WTC11 (cell line): ENCODE results near the gene TTC7B.

Source experiments
- CBFB ChIP-seq: sonication (generic); formaldehyde crosslinking; IDR thresholded peaks from 2 replicates; pipeline ENCODE4 v1.8.1; 2022; ENCODE audit warnings: mild to moderate bottlenecking, low read depth, missing genetic modification reagents
- CREB1 ChIP-seq: sonication (generic); formaldehyde crosslinking; IDR thresholded peaks from 2 replicates; pipeline ENCODE4 v1.8.0; 2023; ENCODE audit warnings: mild to moderate bottlenecking, missing genetic modification reagents
- CREM ChIP-seq: sonication (generic); formaldehyde crosslinking; IDR thresholded peaks from 2 replicates; pipeline ENCODE4 v1.8.1; 2022; ENCODE audit warnings: mild to moderate bottlenecking, missing genetic modification reagents, moderate library complexity
- EMX1 ChIP-seq: fragments of 250-450 bp; sonication (Bioruptor Pico); IDR thresholded peaks from 2 replicates; pipeline ENCODE4 v1.8.0; 2021; ENCODE audit warnings: mild to moderate bottlenecking
- KAT7 ChIP-seq: sonication (generic); formaldehyde crosslinking; IDR thresholded peaks from 2 replicates; pipeline ENCODE4 v1.8.1; 2023; ENCODE audit warnings: missing genetic modification reagents, mild to moderate bottlenecking, borderline replicate concordance
- MYBL2 ChIP-seq: sonication (generic); formaldehyde crosslinking; IDR thresholded peaks from 2 replicates; pipeline ENCODE4 v1.8.1; 2023; ENCODE audit warnings: mild to moderate bottlenecking, moderate library complexity, missing genetic modification reagents
- NFYB ChIP-seq: sonication (generic); formaldehyde crosslinking; conservative IDR thresholded peaks from 2 replicates; pipeline ENCODE4 v1.8.0; 2022; ENCODE audit warnings: low read depth, missing genetic modification reagents
- SP1 ChIP-seq: sonication (generic); formaldehyde crosslinking; conservative IDR thresholded peaks from 2 replicates; pipeline ENCODE4 v1.8.1; 2022; ENCODE audit warnings: missing genetic modification reagents
- ZNF138 ChIP-seq: sonication (generic); formaldehyde crosslinking; conservative IDR thresholded peaks from 2 replicates; pipeline ENCODE4 v1.8.1; 2022; ENCODE audit warnings: mild to moderate bottlenecking, moderate library complexity, missing genetic modification reagents
- ZNF317 ChIP-seq: sonication (generic); formaldehyde crosslinking; IDR thresholded peaks from 2 replicates; pipeline ENCODE4 v1.8.1; 2023; ENCODE audit warnings: low read depth, mild to moderate bottlenecking, moderate library complexity, missing genetic modification reagents, borderline replicate concordance
- TF ChIP-seq, protein P1 (sequence below): fragments of 250-450 bp; sonication (Bioruptor Pico); IDR thresholded peaks from 2 replicates; pipeline ENCODE4 v2.1.2; 2022; ENCODE audit warnings: mild to moderate bottlenecking, moderate library complexity
- TF ChIP-seq, protein P2 (sequence below): sonication (generic); formaldehyde crosslinking; IDR thresholded peaks from 2 replicates; pipeline ENCODE4 v1.8.0; 2022; ENCODE audit warnings: mild to moderate bottlenecking, missing genetic modification reagents
- TF ChIP-seq, protein P3 (sequence below): fragments of 200-600 bp; IDR thresholded peaks from 2 replicates; pipeline ENCODE4 v1.8.0; 2022; ENCODE audit warnings: antibody characterized with exemption
- TF ChIP-seq, protein P4 (sequence below): sonication (generic); formaldehyde crosslinking; conservative IDR thresholded peaks from 2 replicates; pipeline ENCODE4 v1.8.1; 2022; ENCODE audit warnings: mild to moderate bottlenecking, missing genetic modification reagents

DNA sequence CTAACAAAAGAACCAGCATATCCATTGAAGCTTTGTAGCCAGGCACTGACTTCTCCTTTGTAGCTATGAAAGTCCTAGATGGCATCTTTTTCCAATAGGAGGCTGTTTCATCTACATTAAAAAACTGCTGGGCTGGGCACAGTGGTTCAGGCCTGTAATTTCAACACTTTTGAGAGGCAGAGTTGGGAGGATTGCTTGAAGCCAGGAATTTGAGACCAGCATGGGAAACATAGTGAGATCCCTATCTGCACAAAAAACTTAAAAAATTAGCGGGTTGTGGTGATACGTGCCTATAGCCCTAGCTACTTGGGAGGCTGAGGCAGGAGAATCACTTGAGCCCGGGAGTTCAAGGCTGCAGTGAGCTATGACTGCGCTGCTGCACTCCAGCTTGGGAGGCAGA, 251.7 kb downstream of the TTC7B start:
- TF ChIP-seq, protein P1, sequence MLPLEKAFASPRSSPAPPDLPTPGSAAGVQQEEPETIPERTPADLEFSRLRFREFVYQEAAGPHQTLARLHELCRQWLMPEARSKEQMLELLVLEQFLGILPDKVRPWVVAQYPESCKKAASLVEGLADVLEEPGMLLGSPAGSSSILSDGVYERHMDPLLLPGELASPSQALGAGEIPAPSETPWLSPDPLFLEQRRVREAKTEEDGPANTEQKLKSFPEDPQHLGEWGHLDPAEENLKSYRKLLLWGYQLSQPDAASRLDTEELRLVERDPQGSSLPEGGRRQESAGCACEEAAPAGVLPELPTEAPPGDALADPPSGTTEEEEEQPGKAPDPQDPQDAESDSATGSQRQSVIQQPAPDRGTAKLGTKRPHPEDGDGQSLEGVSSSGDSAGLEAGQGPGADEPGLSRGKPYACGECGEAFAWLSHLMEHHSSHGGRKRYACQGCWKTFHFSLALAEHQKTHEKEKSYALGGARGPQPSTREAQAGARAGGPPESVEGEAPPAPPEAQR (CRISPR knock-in tag) = no peak
- TF ChIP-seq SP1 (CRISPR knock-in tag) = no peak
- TF ChIP-seq, protein P2, sequence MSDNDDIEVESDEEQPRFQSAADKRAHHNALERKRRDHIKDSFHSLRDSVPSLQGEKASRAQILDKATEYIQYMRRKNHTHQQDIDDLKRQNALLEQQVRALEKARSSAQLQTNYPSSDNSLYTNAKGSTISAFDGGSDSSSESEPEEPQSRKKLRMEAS (CRISPR knock-in tag) = no peak
- no peak for TF ChIP-seq ZNF317 (CRISPR knock-in tag)
- no peak for TF ChIP-seq CBFB
- TF ChIP-seq NFYB (CRISPR knock-in tag) = no peak
- TF ChIP-seq, protein P3, sequence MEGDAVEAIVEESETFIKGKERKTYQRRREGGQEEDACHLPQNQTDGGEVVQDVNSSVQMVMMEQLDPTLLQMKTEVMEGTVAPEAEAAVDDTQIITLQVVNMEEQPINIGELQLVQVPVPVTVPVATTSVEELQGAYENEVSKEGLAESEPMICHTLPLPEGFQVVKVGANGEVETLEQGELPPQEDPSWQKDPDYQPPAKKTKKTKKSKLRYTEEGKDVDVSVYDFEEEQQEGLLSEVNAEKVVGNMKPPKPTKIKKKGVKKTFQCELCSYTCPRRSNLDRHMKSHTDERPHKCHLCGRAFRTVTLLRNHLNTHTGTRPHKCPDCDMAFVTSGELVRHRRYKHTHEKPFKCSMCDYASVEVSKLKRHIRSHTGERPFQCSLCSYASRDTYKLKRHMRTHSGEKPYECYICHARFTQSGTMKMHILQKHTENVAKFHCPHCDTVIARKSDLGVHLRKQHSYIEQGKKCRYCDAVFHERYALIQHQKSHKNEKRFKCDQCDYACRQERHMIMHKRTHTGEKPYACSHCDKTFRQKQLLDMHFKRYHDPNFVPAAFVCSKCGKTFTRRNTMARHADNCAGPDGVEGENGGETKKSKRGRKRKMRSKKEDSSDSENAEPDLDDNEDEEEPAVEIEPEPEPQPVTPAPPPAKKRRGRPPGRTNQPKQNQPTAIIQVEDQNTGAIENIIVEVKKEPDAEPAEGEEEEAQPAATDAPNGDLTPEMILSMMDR = no peak
- no peak for TF ChIP-seq ZNF138 (CRISPR knock-in tag)
- no peak for TF ChIP-seq CREB1 (CRISPR knock-in tag)
- TF ChIP-seq CREM = no peak
- TF ChIP-seq MYBL2 (CRISPR knock-in tag) = no peak
- TF ChIP-seq, protein P4, sequence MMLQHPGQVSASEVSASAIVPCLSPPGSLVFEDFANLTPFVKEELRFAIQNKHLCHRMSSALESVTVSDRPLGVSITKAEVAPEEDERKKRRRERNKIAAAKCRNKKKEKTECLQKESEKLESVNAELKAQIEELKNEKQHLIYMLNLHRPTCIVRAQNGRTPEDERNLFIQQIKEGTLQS (CRISPR knock-in tag) = no peak
- TF ChIP-seq EMX1 (CRISPR knock-in tag) = no peak
- TF ChIP-seq KAT7 (CRISPR knock-in tag) = no peak
